Stimulated activated memory B cell treated with anti-CD40 and anti-IgM and Interleukin-4, amounts not matched to agents 10 μg/mL and 1 μg/mL and 100 μg/mL, for 72 hours (primary cell): Measurements from ENCODE around the gene KRT34.
"Not testable (repeated sequence)": the region's sequence is repeated elsewhere in the genome, so short reads cannot be mapped to it uniquely, and the experiment has no call there.

Experiments used
- ATAC-seq: fragments of 150-1000 bp; cut with Tn5 transposase; 2 replicates; pipeline ENCODE4 v1.10.0; 2021
- H3K27ac Mint-ChIP-seq: one replicate; pipeline ENCODE4 v1.8.0; 2022; ENCODE audit warnings: mild to moderate bottlenecking, mixed read lengths
- H3K27me3 Mint-ChIP-seq: one replicate; pipeline ENCODE4 v1.8.0; 2022; ENCODE audit warnings: mixed read lengths
- H3K36me3 Mint-ChIP-seq: one replicate; pipeline ENCODE4 v1.8.0; 2022; ENCODE audit warnings: mixed read lengths
- H3K4me1 Mint-ChIP-seq: one replicate; pipeline ENCODE4 v1.8.0; 2022; ENCODE audit warnings: mixed read lengths
- H3K4me3 Mint-ChIP-seq: one replicate; pipeline ENCODE4 v1.8.0; 2022; ENCODE audit warnings: mild to moderate bottlenecking, moderate library complexity, mixed read lengths
- H3K9me3 Mint-ChIP-seq: one replicate; pipeline ENCODE4 v1.8.0; 2022; ENCODE audit warnings: mixed read lengths

Gene KRT34

DNA sequence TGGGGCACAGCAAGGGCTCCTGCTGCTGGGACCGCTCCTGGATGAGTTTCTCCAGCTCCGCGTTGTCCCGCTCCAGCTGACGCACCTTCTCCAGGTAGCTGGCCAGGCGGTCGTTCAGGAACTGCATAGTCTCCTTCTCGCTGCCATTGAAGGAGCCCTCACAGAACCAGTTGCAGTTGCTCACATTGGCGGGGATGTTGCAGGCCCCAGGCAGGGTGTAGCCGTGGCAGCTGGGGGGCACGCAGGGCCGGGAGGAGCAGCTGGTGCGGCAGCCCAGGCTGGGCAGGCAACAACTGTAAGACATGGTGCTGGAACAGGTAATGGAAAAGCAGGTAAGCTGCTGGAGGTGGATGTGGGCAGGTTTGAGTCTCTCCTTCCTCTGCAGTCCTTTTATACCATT, at the start of gene KRT34:
Gene KRT34 (minus strand): TSS at position 364 of the 400 bp plus-strand sequence. CDS start 60 bp downstream, at position 304.
- not testable (repeated sequence) for H3K4me3 Mint-ChIP-seq, H3K9me3 Mint-ChIP-seq, H3K27ac Mint-ChIP-seq, ATAC-seq, H3K36me3 Mint-ChIP-seq, H3K4me1 Mint-ChIP-seq
- H3K27me3 Mint-ChIP-seq, result peaks cover 46% of the 10 kb centered on the region

DNA sequence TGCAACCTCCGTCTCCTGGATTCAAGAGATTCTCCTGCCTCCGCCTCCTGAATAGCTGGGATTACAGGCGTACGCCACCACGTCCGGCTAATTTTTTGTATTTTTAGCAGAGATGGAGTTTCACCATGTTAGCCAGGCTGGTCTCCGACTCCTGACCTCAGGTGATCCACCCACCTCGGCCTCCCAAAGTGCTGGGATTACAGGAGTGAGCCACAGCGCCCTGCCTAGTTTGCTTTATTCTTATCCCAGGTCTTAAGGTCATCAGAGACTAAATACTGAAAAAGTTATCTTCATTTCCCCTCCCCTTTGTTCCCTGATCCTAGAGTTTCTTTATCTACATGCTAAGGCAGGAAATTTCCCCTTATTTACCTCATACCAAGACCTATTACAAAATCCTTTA, 48.3 kb upstream of the KRT34 start:
- H3K9me3 Mint-ChIP-seq, H3K36me3 Mint-ChIP-seq, H3K4me1 Mint-ChIP-seq, H3K27ac Mint-ChIP-seq, H3K4me3 Mint-ChIP-seq, ATAC-seq: not testable (repeated sequence)
- peaks cover 53% of the 10 kb centered on the region for H3K27me3 Mint-ChIP-seq

DNA sequence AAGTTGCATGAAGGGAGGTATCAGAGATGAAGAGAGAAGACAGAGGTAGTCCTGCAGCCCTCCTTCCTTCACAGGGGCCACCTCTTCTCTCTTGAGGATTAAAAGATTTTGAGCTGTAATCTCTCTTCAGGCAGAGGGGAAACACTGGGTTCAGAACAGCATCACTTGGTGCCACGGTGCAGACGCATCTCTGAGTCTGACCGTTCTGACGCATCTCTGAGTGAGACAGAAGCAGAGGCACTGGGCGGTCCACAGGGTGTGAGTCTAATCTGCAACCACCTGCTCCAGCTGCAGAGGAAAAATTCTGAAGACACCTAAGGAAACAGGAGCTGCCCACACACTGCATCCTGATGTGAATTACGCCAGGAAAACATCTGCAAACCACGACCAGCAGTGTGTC, 47.6 kb upstream of the KRT34 start:
- peaks cover 53% of the 10 kb centered on the region for H3K27me3 Mint-ChIP-seq
- no peaks in the 10 kb centered on the region for H3K9me3 Mint-ChIP-seq
- no peak overlapping the region for H3K27ac Mint-ChIP-seq
- H3K36me3 Mint-ChIP-seq, result no peaks in the 10 kb centered on the region
- H3K4me1 Mint-ChIP-seq, result no peaks in the 10 kb centered on the region
- ATAC-seq, result no peak
- no peak overlapping the region for H3K4me3 Mint-ChIP-seq

DNA sequence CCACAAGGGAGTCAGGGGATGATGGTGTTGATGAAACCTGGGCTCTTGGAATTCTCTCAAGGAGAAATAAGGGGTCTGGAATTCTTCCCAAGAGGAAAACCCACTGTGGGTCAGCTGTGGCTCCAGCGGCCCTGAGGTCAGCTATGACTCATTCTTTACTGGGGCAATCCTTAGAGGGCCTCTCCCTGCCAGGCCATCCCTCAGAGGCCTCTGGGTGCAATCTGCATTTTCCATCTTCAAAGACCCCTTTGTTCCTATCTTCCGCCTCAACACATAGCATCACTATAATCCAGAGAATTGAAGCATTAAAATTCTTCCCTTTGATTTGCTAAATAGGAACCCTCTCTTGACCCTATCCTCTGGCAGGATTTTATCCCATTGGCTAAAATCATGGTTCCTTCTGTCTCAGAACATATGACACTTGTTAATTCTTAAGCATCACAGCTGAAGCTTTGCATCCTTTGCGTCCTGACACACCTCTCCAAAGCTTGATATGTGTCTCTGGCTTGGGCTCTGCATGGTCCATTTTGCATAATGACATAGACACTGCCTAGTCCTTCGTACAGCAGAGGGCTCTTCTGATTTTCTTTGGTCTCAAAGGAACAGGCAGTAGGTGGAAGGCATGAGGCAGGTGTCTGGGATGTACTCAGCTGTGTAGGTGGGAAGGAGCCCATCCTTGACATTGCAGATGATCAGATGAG, 46.6 kb upstream of the KRT34 start:
- Mint-ChIP-seq H3K4me1 (no peaks in the 10 kb centered on the region), H3K27me3 (peaks cover 46% of the 10 kb centered on the region), H3K27ac (no peak overlapping the region), H3K9me3 (no peaks in the 10 kb centered on the region), H3K36me3 (no peaks in the 10 kb centered on the region), H3K4me3 (no peak overlapping the region)
- no peak for ATAC-seq

DNA sequence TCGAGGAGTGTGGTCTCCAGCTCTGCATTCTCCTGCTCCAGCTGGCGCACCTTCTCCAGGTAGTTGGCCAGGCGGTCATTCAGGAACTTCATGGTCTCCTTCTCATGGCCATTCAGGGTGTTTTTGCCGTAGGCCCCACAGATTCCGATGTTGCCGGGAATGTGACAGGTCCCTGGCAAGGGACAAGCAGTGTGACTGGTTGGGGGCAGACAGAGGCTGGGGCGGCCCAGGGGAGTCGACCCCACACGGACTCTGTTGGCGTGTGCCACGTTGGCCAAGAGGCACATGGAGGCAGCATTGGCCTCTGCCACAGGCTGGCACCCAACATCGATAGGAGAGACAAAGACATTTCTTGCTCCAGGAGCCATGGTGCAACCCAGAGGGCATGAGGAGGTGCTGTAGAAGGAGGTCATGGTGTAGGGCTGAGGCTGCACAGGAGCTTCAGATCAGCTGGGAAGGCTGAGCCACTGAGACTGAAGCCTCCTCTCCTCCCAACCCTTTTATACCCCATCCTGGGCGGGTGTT, 42.1 kb upstream of the KRT34 start, which contains the start of gene KRT37:
Gene KRT37 (minus strand): TSS at position 475 of the 525 bp plus-strand sequence. CDS start 62 bp downstream, at position 413.
- no peaks in the 10 kb centered on the region for H3K4me1 Mint-ChIP-seq
- H3K27ac Mint-ChIP-seq, result no peak within 1 kb of the TSS
- no peaks in the 10 kb centered on the region for H3K9me3 Mint-ChIP-seq
- H3K36me3 Mint-ChIP-seq, result no peaks in the 10 kb centered on the region
- H3K27me3 Mint-ChIP-seq, result peaks cover 20% of the 10 kb centered on the region
- no peak for ATAC-seq
- no peak within 1 kb of the TSS for H3K4me3 Mint-ChIP-seq

DNA sequence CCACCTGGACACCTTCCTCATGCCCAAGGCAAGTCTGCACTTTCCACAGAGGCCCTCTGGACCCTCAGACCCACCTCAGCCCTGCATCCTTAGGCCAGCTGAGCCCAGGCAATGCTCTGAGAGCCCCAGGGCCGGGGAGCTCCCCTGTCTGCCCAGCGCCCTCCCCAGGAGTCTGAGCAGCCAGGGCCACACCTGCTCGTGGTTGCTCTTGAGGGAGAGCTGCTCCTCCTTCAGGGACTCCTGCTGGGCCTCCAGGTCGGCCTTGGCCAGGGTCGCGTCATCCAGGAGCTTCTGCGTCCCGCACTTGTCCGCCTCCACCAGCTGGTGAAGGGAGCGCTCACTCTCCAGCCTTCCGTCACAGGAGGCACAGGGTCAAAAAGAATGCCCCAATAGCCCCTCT, 40.5 kb upstream of the KRT34 start:
- H3K9me3 Mint-ChIP-seq, ATAC-seq, H3K27me3 Mint-ChIP-seq, H3K4me3 Mint-ChIP-seq, H3K27ac Mint-ChIP-seq, H3K4me1 Mint-ChIP-seq, H3K36me3 Mint-ChIP-seq: not testable (repeated sequence)

DNA sequence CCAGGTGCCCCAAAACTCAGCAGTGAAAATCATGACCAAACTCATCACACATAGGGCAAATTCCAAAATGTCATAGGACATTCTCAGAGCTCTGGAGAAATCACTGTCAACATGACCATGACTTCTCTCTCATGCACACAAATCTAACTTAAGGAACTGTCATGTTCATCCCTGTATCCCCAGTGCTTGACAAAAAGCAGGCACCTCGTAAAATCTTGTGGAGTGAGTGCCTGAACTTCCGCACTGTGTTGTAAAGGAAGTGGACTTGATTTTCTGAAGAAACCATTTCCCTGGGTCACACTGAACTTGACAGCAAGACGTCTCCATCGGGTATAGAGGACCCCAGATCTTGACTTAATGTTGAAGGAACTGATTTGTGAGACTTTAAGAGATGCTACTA, 39.5 kb upstream of the KRT34 start:
- no peak for ATAC-seq
- H3K36me3 Mint-ChIP-seq, result no peaks in the 10 kb centered on the region
- no peak overlapping the region for H3K4me3 Mint-ChIP-seq
- H3K27me3 Mint-ChIP-seq, result no peaks in the 10 kb centered on the region
- H3K9me3 Mint-ChIP-seq, result no peaks in the 10 kb centered on the region
- no peak overlapping the region for H3K27ac Mint-ChIP-seq
- H3K4me1 Mint-ChIP-seq, result peaks cover 10% of the 10 kb centered on the region

DNA sequence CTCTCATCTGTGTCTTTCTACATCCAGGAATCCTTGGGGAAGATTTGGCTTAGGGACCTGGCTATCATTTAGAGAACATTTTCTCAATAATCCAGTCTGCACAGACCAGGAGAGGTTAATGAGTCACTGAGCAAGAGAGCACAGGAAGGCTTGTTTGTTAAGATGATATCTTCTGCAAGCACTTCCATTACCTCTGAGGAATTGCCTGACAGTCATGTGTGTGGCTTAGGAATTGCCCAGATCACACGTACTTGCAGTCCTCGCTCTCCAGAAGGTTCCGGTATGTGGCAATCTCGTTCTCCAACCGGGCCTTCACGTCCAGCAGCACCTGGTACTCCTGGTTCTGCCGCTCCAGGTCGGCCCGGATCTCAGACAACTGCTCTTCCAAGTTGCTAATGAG, 39.0 kb upstream of the KRT34 start:
- Mint-ChIP-seq H3K27ac (no peak overlapping the region), H3K27me3 (no peaks in the 10 kb centered on the region), H3K9me3 (no peaks in the 10 kb centered on the region), H3K4me1 (peaks cover 10% of the 10 kb centered on the region), H3K4me3 (no peak overlapping the region), H3K36me3 (no peaks in the 10 kb centered on the region)
- ATAC-seq, result no peak

DNA sequence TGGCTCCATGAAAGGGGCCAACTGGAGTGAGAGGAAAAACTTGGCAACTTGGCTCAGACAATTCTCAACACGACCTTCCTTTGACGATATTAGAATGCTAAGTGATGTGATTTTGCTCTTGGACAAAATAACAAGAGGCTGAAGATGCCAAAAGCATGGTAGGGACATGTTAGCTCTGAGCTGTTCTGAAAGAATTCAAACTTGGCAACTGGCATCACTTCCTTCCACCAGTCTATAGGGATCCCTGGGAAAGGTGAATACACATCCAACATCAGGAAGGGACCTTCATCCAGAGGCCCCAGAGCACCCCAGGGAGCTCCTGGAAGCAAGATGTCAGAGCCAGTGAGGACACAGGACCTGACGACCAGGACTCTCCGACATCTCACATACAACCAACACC, 38.0 kb upstream of the KRT34 start:
- Mint-ChIP-seq H3K9me3 (no peaks in the 10 kb centered on the region), H3K4me1 (peaks cover 10% of the 10 kb centered on the region), H3K27ac (no peak overlapping the region), H3K27me3 (no peaks in the 10 kb centered on the region), H3K4me3 (no peak overlapping the region), H3K36me3 (no peaks in the 10 kb centered on the region)
- no peak for ATAC-seq

DNA sequence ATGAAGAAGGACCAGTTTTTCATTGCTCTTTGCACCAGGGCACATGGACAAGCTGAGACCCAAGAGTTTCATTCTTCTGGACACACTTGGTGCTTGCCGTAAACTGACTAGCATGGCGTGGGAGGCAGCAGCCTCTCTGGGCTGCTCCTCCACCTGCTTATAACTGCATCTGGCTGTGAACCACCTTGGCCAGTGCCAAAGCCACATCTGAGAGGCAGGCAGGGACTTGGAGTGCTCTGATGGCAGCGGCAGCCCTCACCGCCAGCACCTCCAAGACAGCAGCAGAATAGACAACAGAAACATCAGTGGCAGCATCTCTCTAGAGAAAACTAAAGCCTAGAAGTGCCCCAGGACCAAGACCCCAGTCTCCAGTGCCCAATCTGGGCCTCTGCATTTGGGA, 37.6 kb upstream of the KRT34 start:
- Mint-ChIP-seq H3K36me3 (no peaks in the 10 kb centered on the region), H3K9me3 (no peaks in the 10 kb centered on the region), H3K4me3 (no peak overlapping the region), H3K27ac (no peak overlapping the region), H3K4me1 (peaks cover 10% of the 10 kb centered on the region), H3K27me3 (no peaks in the 10 kb centered on the region)
- no peak for ATAC-seq

DNA sequence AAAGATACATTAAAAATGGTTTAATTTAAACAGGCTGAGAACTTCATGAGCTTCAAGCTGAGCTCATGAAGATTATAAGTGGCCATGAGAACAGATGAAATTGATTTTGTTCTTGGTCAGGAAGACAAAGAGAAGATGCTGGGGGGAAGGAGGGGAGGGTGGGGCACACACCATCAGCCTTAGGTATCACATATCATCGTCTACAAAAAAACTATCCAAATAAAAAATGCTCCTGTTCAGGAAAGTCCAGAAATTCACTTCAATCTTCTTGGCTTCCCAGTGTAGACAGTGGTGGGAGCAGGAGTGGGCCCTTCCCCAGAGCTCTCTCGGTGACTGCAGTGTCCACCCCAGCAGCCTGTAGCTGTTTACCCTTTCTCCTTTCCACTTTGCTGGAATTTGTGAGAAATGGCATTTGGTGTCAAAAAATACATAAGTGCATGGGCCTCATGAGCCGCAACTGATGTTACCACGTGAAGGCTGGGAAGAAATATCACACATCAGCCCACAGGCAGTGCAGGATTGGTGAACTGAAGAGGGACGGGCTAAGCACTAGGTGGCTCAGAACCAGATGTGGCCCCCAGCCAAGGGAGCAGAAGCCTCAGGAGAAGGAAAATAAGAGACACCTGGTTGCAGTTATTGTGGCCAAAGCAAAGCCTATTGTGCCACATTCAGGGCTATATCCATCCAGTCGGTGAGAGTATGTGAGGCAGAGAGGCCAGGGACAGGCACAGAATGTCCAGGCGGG, 36.2 kb upstream of the KRT34 start:
- Mint-ChIP-seq H3K36me3 (no peaks in the 10 kb centered on the region), H3K27ac (no peak overlapping the region), H3K4me1 (peaks cover 10% of the 10 kb centered on the region), H3K9me3 (no peaks in the 10 kb centered on the region), H3K4me3 (no peak overlapping the region), H3K27me3 (no peaks in the 10 kb centered on the region)
- no peak for ATAC-seq

DNA sequence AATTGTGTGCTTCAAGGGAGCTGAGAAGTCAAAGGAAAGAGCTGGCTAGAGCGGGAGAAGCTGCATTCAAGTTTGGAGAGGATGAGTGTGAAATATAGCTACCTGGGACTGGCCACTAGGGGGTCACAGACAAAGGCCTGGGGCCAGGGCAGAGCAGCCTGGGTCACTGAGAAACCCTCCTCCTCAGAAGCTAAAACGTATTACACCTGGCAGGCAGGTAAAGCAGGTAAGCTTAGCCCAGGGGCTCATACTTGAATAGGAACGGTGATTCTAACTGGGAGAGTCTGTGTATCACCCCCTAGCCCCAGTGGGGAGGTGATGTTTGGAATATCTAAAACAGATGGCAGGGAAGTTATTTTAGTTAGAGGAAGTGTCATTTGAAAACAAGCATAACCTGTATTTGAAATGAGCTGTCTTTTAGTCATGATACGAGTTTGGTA, 35.5 kb upstream of the KRT34 start:
- H3K27ac Mint-ChIP-seq, result no peak overlapping the region
- ATAC-seq, result peak; percentile 62
- H3K4me1 Mint-ChIP-seq, result peaks cover 10% of the 10 kb centered on the region
- no peaks in the 10 kb centered on the region for H3K36me3 Mint-ChIP-seq
- H3K27me3 Mint-ChIP-seq, result no peaks in the 10 kb centered on the region
- H3K9me3 Mint-ChIP-seq, result no peaks in the 10 kb centered on the region
- H3K4me3 Mint-ChIP-seq, result no peak overlapping the region

DNA sequence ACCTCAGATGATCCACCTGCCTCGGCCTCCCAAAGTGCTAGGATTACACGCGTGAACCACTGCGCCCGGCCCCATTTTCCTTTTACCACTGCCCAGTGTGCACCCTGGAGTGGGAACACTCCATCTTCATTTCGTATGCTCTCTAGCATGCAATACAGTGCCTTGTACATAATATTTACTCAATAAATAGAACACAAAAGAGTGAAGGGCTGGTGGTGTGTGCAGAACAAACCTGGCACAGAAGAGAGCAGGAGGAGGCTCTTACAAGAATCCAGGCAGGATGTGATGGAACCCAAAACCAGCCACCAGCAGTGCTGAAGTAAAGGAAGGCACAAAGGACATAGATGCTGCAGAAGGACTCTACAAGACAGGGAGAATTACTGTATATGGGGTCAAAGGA, 35.0 kb upstream of the KRT34 start:
- peaks cover 10% of the 10 kb centered on the region for H3K4me1 Mint-ChIP-seq
- no peaks in the 10 kb centered on the region for H3K9me3 Mint-ChIP-seq
- no peak overlapping the region for H3K27ac Mint-ChIP-seq
- no peak overlapping the region for H3K4me3 Mint-ChIP-seq
- no peaks in the 10 kb centered on the region for H3K36me3 Mint-ChIP-seq
- ATAC-seq, result no peak
- peaks cover 3% of the 10 kb centered on the region for H3K27me3 Mint-ChIP-seq

DNA sequence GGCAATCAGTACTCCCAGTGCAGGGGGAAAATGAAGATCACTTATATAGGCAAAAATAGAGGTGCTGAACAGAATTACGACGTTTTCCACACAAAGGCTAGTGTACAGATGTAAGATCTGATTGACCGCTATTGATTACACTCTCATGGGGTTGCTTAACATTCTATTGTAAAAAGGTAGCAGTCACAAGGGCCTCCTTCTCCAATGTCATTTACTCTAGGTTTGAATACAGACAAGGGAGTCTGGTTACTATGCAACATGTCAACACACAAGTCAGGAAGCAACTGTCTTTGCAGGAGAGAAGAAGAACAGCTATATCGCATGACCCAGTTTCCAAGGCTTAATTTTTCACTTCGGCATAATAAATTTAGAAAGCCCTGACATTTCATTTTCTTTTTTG, 34.4 kb upstream of the KRT34 start:
- Mint-ChIP-seq H3K27ac (no peak overlapping the region), H3K4me1 (peaks cover 10% of the 10 kb centered on the region), H3K4me3 (no peak overlapping the region), H3K36me3 (no peaks in the 10 kb centered on the region), H3K27me3 (peaks cover 10% of the 10 kb centered on the region), H3K9me3 (no peaks in the 10 kb centered on the region)
- no peak for ATAC-seq

DNA sequence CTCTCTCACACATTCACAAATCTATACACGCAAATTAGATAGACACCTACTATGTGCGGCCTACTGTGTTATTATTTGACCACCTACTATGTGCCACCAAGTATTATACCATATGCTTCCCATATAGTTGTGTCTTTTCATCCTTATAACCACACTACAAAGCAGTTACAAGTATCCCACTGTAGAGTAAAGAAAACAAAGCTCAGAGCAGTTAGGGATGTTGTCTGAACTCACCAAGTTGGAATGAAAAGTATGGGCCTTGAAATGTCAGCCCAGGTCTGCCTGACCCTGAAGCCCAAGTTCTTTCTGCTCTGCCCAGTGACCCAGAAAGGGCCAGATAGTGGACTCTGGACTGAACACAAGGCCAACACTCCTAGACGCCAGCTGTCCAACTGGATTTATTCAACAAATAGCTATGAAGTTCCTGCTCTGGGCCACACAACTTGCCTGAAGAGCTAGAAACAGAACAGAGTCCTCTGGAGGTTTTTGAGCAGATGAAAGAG, 33.8 kb upstream of the KRT34 start:
- ATAC-seq, result no peak
- peaks cover 10% of the 10 kb centered on the region for H3K4me1 Mint-ChIP-seq
- no peak overlapping the region for H3K27ac Mint-ChIP-seq
- H3K9me3 Mint-ChIP-seq, result no peaks in the 10 kb centered on the region
- peaks cover 16% of the 10 kb centered on the region for H3K27me3 Mint-ChIP-seq
- no peaks in the 10 kb centered on the region for H3K36me3 Mint-ChIP-seq
- no peak overlapping the region for H3K4me3 Mint-ChIP-seq

DNA sequence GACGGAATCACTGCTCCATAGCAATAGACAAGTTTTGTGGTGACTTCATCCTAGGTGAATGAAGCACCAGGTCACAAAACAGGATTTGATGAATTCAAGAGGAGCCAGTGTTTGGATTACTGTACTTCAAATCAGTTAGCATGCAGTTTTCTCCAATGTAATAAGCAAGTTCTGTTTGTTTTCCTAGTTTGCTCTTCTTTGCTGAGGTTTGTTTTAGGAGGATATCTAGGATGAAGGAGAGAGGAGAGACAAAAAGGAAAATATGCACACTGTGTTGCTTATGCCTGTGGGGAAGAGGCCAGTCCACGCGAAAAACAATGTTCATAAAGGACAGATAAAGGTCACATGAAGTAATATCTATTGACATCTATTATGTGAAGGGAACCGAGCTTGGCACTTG, 33.3 kb upstream of the KRT34 start:
- Mint-ChIP-seq H3K27ac (no peak overlapping the region), H3K4me1 (peaks cover 10% of the 10 kb centered on the region), H3K9me3 (no peaks in the 10 kb centered on the region), H3K36me3 (no peaks in the 10 kb centered on the region), H3K27me3 (peaks cover 16% of the 10 kb centered on the region), H3K4me3 (no peak overlapping the region)
- no peak for ATAC-seq
